Duodenal mucosa (tissue), 2 donors: Measurements from ENCODE around the gene HTR1D.
"Not testable (repeated sequence)": the region's sequence is repeated elsewhere in the genome, so short reads cannot be mapped to it uniquely, and the experiment has no call there.

Source experiments
- H3K27ac ChIP-seq: one replicate; pipeline ENCODE4 v1.7.0; 2013; ENCODE audit warnings: low read depth, low read length
- H3K27me3 ChIP-seq, 2 donors: one replicate each; pipeline ENCODE4 v1.7.0; 2013; ENCODE audit warnings: low read length in 2 of 2, control low read depth in 1 of 2; ENCODE audit not compliant: insufficient read depth in 2 of 2, control insufficient read depth in 1 of 2
- H3K36me3 ChIP-seq, 2 donors: one replicate each; pipeline ENCODE4 v1.7.0; 2013; ENCODE audit warnings: low read length in 2 of 2, control low read depth in 1 of 2; ENCODE audit not compliant: insufficient read depth in 2 of 2, control insufficient read depth in 1 of 2
- H3K4me1 ChIP-seq, 2 donors: one replicate each; pipeline ENCODE4 v1.7.0; 2013; ENCODE audit warnings: low read length in 2 of 2, control low read depth in 1 of 2; ENCODE audit not compliant: insufficient read depth in 2 of 2, control insufficient read depth in 1 of 2
- H3K4me3 ChIP-seq, 2 donors: one replicate each; pipeline ENCODE4 v1.7.0; 2013; ENCODE audit warnings: low read length in 2 of 2, low read depth in 1 of 2
- H3K9ac ChIP-seq, 2 donors: one replicate each; pipeline ENCODE4 v1.7.0; 2013; ENCODE audit warnings: low read length in 2 of 2, low read depth in 1 of 2
- H3K9me3 ChIP-seq, 2 donors: one replicate each; pipeline ENCODE4 v1.7.0; 2013; ENCODE audit warnings: low read length in 2 of 2, control low read depth in 1 of 2; ENCODE audit not compliant: control insufficient read depth in 1 of 2

HTR1D gene

GRCh38 chr1:23207733-23208132 lies 9.6 kb downstream of the HTR1D start:
- not testable (repeated sequence) for H3K9me3 ChIP-seq

DNA sequence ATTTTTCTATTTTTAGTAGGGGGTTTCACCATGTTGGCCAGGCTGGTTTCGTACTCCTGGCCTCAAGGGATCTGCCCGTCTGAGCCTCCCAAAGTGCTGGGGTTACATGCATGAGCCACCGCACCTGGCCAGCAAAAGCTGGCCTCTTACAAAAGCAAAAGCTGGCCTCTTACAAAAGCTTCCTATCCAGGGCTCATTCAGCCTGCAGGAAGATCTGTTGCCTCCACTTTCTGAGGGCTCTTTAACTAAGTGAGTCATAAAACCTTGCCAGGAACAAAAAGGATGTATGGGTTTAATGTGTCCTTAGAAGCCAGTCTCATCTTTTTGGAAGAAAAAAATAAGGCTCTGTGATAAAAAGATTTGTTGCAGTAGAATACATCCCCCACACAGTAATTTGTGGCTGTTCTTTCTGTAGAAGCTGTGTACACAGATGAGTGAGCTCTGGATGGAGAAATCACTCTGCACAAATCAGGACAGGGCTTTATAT lies 15.0 kb downstream of the HTR1D start:
- no peak overlapping the region for H3K27ac ChIP-seq

More at GRCh38 chr1:23207733-23208132, 9.6 kb downstream of the HTR1D start:
- H3K36me3 ChIP-seq, H3K4me1 ChIP-seq, H3K27me3 ChIP-seq, H3K27ac ChIP-seq, H3K9ac ChIP-seq, H3K4me3 ChIP-seq: not testable (repeated sequence)

GRCh38 chr1:23200883-23201282 lies 16.4 kb downstream of the HTR1D start:
- Histone ChIP-seq H3K4me1 (no peaks in the 10 kb centered on the region), H3K4me3 (no peak overlapping the region), H3K27ac (no peak overlapping the region), H3K36me3 (no peaks in the 10 kb centered on the region), H3K9me3 (no peaks in the 10 kb centered on the region), H3K9ac (no peak overlapping the region), H3K27me3 (no peaks in the 10 kb centered on the region)

More for the DNA sequence above, 15.0 kb downstream of the HTR1D start:
- Histone ChIP-seq H3K4me1 (no peaks in the 10 kb centered on the region), H3K27me3 (no peaks in the 10 kb centered on the region), H3K36me3 (no peaks in the 10 kb centered on the region), H3K4me3 (no peak overlapping the region), H3K9me3 (no peaks in the 10 kb centered on the region), H3K9ac (no peak overlapping the region)

DNA sequence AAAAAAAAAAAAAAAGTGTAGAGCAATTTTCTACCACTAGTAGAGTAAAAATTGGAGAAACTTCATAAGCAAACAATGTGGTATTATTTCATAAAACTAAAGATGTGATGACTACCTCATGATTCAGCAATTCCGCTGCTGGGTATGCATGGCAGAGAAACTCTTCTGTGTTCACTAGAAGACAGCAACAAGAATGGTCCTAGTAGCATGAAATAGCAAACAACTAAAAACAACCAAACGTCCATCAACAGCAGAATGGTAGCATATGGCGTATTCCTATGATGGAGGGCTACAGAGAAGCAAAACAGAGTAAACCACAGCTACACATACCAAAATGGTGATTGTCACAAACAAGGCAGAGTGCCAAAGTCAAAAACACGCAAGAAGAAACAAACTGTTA lies 18.9 kb downstream of the HTR1D start:
- no peak overlapping the region for H3K27ac ChIP-seq
- no peak overlapping the region for H3K9ac ChIP-seq
- no peaks in the 10 kb centered on the region for H3K27me3 ChIP-seq
- H3K9me3 ChIP-seq: no peaks in the 10 kb centered on the region
- H3K4me3 ChIP-seq: no peak overlapping the region
- H3K36me3 ChIP-seq: peaks cover 0 to 3% of the 10 kb centered on the region in 2 donors
- H3K4me1 ChIP-seq: no peaks in the 10 kb centered on the region

DNA sequence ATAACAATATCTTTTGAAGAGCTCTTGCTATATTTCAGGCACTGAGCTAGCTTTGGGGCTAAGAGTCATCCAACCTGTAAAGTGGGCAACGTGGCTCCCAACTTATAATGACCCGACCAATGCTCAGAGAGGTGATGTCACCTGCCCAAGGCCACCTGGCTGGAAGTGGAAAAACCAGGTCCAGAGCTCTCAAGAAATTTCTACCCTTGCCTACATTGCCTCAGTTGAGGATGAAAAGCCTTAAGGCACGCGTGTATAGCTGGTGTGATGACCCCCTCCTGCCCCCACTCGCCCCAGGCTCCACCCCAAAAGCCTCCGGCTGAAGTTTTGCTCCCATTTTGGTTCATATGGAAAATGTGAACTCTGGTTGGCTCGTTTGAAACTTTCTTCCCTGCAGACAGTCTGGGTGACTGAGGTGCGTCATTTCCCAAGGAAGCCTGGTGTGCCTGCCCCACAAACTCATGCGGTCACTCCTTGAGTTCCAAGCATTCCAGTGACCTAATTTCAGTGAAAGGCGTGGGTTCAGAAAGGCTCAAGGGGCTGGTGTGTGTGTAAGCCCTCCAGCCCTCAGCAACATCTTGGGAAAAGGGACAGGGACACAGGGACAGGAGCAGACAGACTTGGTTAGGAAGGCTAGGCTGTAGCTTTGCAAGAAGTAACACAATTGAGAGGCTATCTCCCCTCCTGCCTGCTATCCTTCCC lies 20.5 kb downstream of the HTR1D start:
- H3K27me3 ChIP-seq: no peaks in the 10 kb centered on the region
- no peaks in the 10 kb centered on the region for H3K4me1 ChIP-seq
- H3K27ac ChIP-seq: no peak overlapping the region
- H3K36me3 ChIP-seq: peaks cover 0 to 3% of the 10 kb centered on the region in 2 donors
- no peaks in the 10 kb centered on the region for H3K9me3 ChIP-seq
- H3K4me3 ChIP-seq: no peak overlapping the region
- no peak overlapping the region for H3K9ac ChIP-seq

DNA sequence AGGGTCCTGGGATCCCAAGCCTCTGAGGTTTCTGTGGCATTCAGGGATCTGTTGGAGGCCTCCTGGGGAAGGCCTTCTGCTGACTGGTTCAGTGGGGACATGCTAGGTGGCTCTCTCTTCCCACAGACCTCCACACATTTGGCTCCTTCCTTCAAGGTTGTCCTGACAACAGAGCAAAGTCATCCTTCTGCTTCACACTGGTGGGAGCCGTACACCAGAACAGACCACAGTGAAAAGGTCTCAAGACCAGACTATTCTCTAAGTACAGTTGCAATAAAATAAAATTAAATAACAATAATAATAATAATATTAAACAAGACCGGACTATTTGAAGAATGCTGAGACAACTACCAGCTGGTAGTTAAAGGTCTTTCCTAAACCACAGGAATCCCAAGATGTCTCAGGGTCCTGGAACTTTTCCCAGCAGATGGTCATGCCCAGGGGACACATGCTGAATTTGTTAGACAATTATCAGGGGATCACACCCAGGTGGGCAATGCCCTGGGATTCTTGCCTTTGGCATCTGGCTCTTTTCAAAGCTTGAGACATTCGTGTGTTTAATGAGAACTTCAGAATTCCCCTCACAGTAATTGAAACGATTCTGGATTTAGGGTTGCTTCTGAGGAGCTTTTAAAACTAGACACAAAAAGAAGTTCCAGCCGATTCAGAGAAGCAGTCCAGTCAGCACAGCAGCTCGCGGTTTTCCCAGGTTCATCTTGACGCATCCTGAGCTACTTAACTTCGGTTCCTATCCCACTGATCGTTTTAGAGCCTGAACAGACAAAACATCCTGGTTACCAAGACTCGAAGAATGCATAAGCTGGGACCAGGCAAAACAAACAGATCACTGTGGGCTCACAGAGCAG lies 22.9 kb downstream of the HTR1D start:
- no peaks in the 10 kb centered on the region for H3K27me3 ChIP-seq
- no peaks in the 10 kb centered on the region for H3K4me1 ChIP-seq
- peaks cover 0 to 3% of the 10 kb centered on the region in 2 donors for H3K36me3 ChIP-seq
- no peak overlapping the region for H3K27ac ChIP-seq
- H3K9me3 ChIP-seq: no peaks in the 10 kb centered on the region
- H3K4me3 ChIP-seq: no peak overlapping the region
- no peak overlapping the region for H3K9ac ChIP-seq

- Histone ChIP-seq H3K9ac (no peak overlapping the region), H3K27me3 (no peaks in the 10 kb centered on the region), H3K4me3 (no peak overlapping the region), H3K9me3 (no peaks in the 10 kb centered on the region), H3K36me3 (peaks cover 0 to 3% of the 10 kb centered on the region in 2 donors), H3K27ac (no peak overlapping the region), H3K4me1 (peaks cover under 1 to 3% of the 10 kb centered on the region in 2 donors)
Observed at GRCh38 chr1:23193391-23194118, 23.7 kb downstream of the HTR1D start.

DNA sequence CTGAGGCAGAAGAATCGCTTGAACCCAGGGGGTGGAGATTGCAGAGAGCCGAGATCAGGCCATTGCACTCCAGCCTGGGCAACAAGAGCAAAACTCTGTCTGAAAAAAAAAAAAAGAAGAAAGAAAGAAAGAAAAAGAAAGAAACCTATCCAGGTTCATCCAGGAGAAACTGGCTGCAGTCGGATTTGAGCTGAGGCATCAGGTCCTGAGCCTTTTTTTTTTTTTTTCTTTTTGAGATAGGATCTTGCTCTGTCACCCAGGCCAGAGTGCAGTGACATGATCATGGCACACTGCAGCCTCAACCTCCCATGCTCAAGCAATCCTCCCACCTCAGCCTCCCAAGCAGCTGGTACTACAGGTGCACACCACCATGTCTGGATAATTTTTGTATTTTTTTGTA lies 26.1 kb downstream of the HTR1D start:
- Histone ChIP-seq H3K27ac (no peak overlapping the region), H3K4me3 (no peak overlapping the region), H3K4me1 (peaks cover 14 to 18% of the 10 kb centered on the region in 2 donors), H3K9me3 (no peaks in the 10 kb centered on the region), H3K36me3 (peaks cover 0 to 3% of the 10 kb centered on the region in 2 donors), H3K9ac (no peak overlapping the region), H3K27me3 (no peaks in the 10 kb centered on the region)

DNA sequence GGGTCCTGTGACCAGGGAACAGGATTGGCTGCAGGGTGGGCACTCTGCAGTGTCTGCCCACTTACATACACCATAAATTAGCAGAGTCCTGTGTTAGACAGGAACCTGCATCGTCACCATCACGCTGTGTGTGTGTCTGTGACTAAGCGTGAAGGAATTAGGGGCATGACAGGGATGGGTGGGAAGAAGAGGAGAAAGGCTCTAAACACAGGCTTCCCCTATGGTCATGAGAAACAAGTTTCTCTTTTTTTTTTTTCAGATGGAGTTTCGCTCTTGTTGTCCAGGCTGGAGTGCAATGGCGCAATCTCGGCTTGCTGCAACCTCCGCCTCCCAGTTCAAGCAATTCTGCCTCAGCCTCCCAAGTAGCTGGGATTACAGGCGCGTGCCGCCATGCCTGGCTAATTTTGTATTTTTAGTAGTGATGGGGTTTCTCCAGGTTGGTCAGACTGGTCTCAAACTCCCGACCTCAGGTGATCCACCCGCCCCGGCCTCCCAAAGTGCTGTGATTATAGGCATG lies 28.3 kb downstream of the HTR1D start:
- not testable (repeated sequence) for H3K9ac ChIP-seq, H3K27ac ChIP-seq, H3K4me3 ChIP-seq, H3K27me3 ChIP-seq, H3K36me3 ChIP-seq, H3K9me3 ChIP-seq
- peaks cover 19 to 26% of the 10 kb centered on the region in 2 donors for H3K4me1 ChIP-seq
